Body of pancreas (tissue), 4 donors: ENCODE results near the gene RSRP1.

Experiments used
- POLR2A ChIP-seq, 3 donors: fragments of 450-650 bp; IDR thresholded peaks; one replicate each; pipeline ENCODE4 v1.6.1; 2016; ENCODE audit warnings: antibody characterized with exemption in 3 of 3, mild to moderate bottlenecking in 2 of 3
- TF ChIP-seq, protein P1 (sequence below), 7 experiments: fragments of 450-650 bp in 4 of 7; fragments of 200-600 bp in 3 of 7; sonication (generic) in 3 of 7; IDR thresholded peaks; one replicate each; pipeline ENCODE4 v1.5.1; 2016 to 2019; ENCODE audit warnings: antibody characterized with exemption in 7 of 7

DNA sequence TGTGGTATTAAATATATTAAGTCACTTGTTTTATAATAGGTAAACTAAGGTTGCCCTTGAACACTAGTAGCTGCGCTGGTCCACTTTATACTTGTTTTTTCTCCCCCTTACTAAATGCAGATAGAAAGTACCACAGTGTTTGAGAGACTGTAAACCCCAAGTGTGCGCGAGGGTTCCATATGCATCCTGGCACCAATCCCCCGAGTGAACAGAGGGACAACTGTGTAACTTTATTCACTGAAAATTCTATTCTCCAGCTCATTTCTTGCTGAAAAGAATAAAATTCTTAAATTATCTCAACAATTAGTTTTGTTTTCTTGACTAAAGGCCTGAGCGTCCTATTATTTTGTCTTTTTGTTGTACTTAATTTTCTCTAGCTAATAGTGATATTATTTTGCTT, 1.9 kb downstream of the RSRP1 start:
- TF ChIP-seq, protein P1, sequence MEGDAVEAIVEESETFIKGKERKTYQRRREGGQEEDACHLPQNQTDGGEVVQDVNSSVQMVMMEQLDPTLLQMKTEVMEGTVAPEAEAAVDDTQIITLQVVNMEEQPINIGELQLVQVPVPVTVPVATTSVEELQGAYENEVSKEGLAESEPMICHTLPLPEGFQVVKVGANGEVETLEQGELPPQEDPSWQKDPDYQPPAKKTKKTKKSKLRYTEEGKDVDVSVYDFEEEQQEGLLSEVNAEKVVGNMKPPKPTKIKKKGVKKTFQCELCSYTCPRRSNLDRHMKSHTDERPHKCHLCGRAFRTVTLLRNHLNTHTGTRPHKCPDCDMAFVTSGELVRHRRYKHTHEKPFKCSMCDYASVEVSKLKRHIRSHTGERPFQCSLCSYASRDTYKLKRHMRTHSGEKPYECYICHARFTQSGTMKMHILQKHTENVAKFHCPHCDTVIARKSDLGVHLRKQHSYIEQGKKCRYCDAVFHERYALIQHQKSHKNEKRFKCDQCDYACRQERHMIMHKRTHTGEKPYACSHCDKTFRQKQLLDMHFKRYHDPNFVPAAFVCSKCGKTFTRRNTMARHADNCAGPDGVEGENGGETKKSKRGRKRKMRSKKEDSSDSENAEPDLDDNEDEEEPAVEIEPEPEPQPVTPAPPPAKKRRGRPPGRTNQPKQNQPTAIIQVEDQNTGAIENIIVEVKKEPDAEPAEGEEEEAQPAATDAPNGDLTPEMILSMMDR (IDR thresholded peaks at IDR 0.05), result no peak
- no peak for TF ChIP-seq POLR2A (IDR thresholded peaks at IDR 0.05)
